ENCODE measurements around the gene TBCC. TPM values are rescaled to one million over a fixed set of nuclear protein-coding genes. Genes with fewer than 3 reads are reported as not detected.

The TBCC gene
- total and polyA plus RNA-seq, 2 of the 8 experiments (the other 6 are each of a cell fraction or from before 2014, with no cell fraction given) = 22.7 to 25.5 TPM

- no peaks in the 10 kb centered on the region for H3K36me3 ChIP-seq (ENCODE audit: control insufficient read depth in 2 of 4, insufficient read depth in 4 of 4, low read length in 3 of 4)
- H2BK5ac ChIP-seq (ENCODE audit: low read depth, low read length) = no peak overlapping the region
- no peak overlapping the region for H2AFZ ChIP-seq (ENCODE audit: low read length)
- no peak overlapping the region for H3K23ac ChIP-seq (ENCODE audit: insufficient read length)
- H3K79me1 ChIP-seq (ENCODE audit: low read depth, low read length) = no peaks in the 10 kb centered on the region
- H3K27me3 ChIP-seq (replicated peaks in 1 of 4; ENCODE audit: control insufficient read depth in 3 of 4, extremely low read depth in 1 of 4, insufficient read depth in 3 of 4, low read length in 3 of 4) = no peaks in the 10 kb centered on the region
- H2BK12ac ChIP-seq (ENCODE audit: low read depth, low read length) = no peak overlapping the region
- H3K27ac ChIP-seq (ENCODE audit: low read depth, low read length) = no peak overlapping the region
- H2BK120ac ChIP-seq (replicated peaks; ENCODE audit: low read depth, low read length) = no peak overlapping the region
- H3K4me1 ChIP-seq (replicated peaks in 1 of 4; ENCODE audit: control insufficient read depth in 3 of 4, insufficient read depth in 4 of 4, low read length in 3 of 4) = no peaks in the 10 kb centered on the region
- no peak overlapping the region for H3K4ac ChIP-seq (replicated peaks; ENCODE audit: insufficient read length, low read depth, low read length)
- no peak overlapping the region for H3K14ac ChIP-seq (ENCODE audit: insufficient read length)
- H3K4me3 ChIP-seq (ENCODE audit: extremely low read depth in 1 of 4, insufficient read depth in 2 of 4, low read depth in 3 of 4, low read length in 4 of 4) = no peak overlapping the region
- H4K20me1 ChIP-seq (replicated peaks in 1 of 2; ENCODE audit: control insufficient read depth in 1 of 2, insufficient read depth in 2 of 2, low read length in 2 of 2) = no peaks in the 10 kb centered on the region
- no peaks in the 10 kb centered on the region for H3K23me2 ChIP-seq (ENCODE audit: low read depth, low read length)
- ChIA-PET CTCF (ENCODE audit: partially characterized antibody) (interaction anchor here (1.3 to 7.5 kb wide), 14 partner anchors 10 to 153 kb away, joined by 3 to 87 read pairs (median 7); partner anchors contain the start of gene RPL7L1), POLR2A (ENCODE audit: partially characterized antibody) (interaction anchor here (2.0 kb wide), 1 partner anchor 155 kb away, joined by 8 read pairs; the partner anchor contains the start of gene RPL7L1)
- no peaks in the 10 kb centered on the region for H3K79me2 ChIP-seq (ENCODE audit: control insufficient read depth in 1 of 2, insufficient read depth in 2 of 2, low read length in 2 of 2)
- no peak overlapping the region for H2BK20ac ChIP-seq (ENCODE audit: low read length)
- FAIRE-seq (no peak), DNase-seq (ENCODE audit: low read depth in 1 of 2, low spot score in 2 of 2) (no peak)
- H3K9ac ChIP-seq (replicated peaks in 1 of 4; ENCODE audit: extremely low read depth in 1 of 4, low read depth in 3 of 4, low read length in 3 of 4) = no peak overlapping the region
- H2AK5ac ChIP-seq (ENCODE audit: low read depth, low read length) = no peak overlapping the region
- no peak for TF ChIP-seq SUZ12 (IDR thresholded peaks at IDR 0.05; ENCODE audit: low read length)
- TF ChIP-seq SAP30 (IDR thresholded peaks at IDR 0.05; ENCODE audit: insufficient read depth, insufficient replicate concordance, low read length) = no peak
- no peak for TF ChIP-seq CBX8 (IDR thresholded peaks at IDR 0.05; ENCODE audit: borderline replicate concordance, low read depth, low read length)
- no peak for TF ChIP-seq JUN (IDR thresholded peaks at IDR 0.05; ENCODE audit: low read depth, low read length)
- TF ChIP-seq RXRA (IDR thresholded peaks at IDR 0.05; ENCODE audit: insufficient read depth, low read depth, low read length) = no peak
- TF ChIP-seq NRF1 (IDR thresholded peaks at IDR 0.05; ENCODE audit: low read depth, low read length) = no peak
- no peak for TF ChIP-seq SP1 (IDR thresholded peaks at IDR 0.05; ENCODE audit: low read depth, low read length)
- no peak overlapping the region for H4K91ac ChIP-seq (replicated peaks; ENCODE audit: insufficient read length, low read length)
- H3K18ac ChIP-seq (ENCODE audit: extremely low read depth, low read length) = no peak overlapping the region
- no peak overlapping the region for H4K8ac ChIP-seq (ENCODE audit: extremely low read depth, insufficient read depth, low read length)
- H3K9me3 ChIP-seq (ENCODE audit: insufficient read depth in 2 of 2, low read depth in 1 of 2, low read length in 1 of 2) = no peaks in the 10 kb centered on the region
- H3K56ac ChIP-seq (replicated peaks; ENCODE audit: insufficient read length, low read depth, low read length) = no peak overlapping the region
- H3K4me2 ChIP-seq (ENCODE audit: insufficient read depth in 1 of 2, low read depth in 2 of 2, low read length in 2 of 2) = no peak overlapping the region
- no peak overlapping the region for H4K5ac ChIP-seq (ENCODE audit: insufficient read length, low read depth, low read length)
- no peak overlapping the region for H2BK15ac ChIP-seq (ENCODE audit: low read length)
Measured at GRCh38 chr6:42724825-42725224, 21.1 kb downstream of the TBCC start.
